ENCODE results near the gene RPN2.

RPN2 gene

DNA sequence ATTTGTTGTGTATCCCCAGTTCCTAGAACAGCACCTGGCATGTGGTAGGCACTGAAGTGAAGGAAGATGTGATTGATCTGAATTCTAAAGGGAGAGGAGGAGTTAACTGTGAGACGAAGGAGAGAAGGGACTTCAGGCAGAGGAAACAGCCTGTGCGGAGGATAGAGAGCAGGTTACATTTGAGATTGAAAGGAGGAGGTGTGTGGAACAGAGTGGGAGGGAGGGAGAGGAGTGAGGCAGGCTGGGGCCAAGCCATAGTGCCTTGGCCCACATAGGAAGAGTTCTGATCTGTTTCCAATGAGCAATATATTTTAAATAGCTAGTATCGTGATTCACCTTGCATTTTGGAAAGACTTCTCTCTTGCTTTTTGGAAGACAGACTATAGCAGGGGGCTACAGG, 14.1 kb downstream of the RPN2 start:
- no peaks in the 10 kb centered on the region for H3K27me3 Mint-ChIP-seq
- H3K36me3 Mint-ChIP-seq (ENCODE audit: low read depth): peaks cover 82% of the 10 kb centered on the region
- no peak overlapping the region for H3K27ac Mint-ChIP-seq
- H3K4me3 Mint-ChIP-seq: no peak overlapping the region
- no peaks in the 10 kb centered on the region for H3K9me3 Mint-ChIP-seq
- peaks cover 67% of the 10 kb centered on the region for H3K4me1 Mint-ChIP-seq (ENCODE audit: low read depth)
- intact Hi-C loops (cut with micrococcal nuclease): loop anchor here (10.0 kb wide), 1 partner anchor 192 kb away; no protein-coding TSS in a partner anchor

DNA sequence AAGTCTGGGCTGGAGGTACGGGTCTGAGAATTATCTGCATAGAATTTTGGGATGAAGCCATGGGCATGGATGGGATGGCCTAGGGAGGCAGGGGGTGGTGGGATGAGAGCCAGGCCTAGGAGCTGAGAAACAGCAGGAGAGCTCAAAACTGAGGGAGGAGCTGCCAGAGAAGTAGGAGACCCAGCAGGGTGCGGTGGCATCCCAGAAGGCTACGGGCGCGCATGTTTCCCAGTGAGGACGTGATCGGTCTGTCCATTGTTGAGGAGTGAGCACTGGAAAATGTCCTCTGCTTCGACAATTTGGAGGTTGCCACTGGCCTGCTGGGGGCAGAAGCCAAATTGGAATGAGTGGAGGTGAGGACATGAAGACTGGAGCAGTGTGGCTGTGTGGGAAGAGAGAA, 14.7 kb downstream of the RPN2 start:
- Mint-ChIP-seq H3K36me3 (ENCODE audit: low read depth) (peaks cover 82% of the 10 kb centered on the region), H3K4me1 (ENCODE audit: low read depth) (peaks cover 66% of the 10 kb centered on the region), H3K4me3 (no peak overlapping the region), H3K27me3 (no peaks in the 10 kb centered on the region), H3K9me3 (no peaks in the 10 kb centered on the region), H3K27ac (no peak overlapping the region)
- intact Hi-C loops (cut with micrococcal nuclease): loop anchor here (2.0 to 10.0 kb wide), 2 partner anchors 191 to 341 kb away; no protein-coding TSS in a partner anchor

DNA sequence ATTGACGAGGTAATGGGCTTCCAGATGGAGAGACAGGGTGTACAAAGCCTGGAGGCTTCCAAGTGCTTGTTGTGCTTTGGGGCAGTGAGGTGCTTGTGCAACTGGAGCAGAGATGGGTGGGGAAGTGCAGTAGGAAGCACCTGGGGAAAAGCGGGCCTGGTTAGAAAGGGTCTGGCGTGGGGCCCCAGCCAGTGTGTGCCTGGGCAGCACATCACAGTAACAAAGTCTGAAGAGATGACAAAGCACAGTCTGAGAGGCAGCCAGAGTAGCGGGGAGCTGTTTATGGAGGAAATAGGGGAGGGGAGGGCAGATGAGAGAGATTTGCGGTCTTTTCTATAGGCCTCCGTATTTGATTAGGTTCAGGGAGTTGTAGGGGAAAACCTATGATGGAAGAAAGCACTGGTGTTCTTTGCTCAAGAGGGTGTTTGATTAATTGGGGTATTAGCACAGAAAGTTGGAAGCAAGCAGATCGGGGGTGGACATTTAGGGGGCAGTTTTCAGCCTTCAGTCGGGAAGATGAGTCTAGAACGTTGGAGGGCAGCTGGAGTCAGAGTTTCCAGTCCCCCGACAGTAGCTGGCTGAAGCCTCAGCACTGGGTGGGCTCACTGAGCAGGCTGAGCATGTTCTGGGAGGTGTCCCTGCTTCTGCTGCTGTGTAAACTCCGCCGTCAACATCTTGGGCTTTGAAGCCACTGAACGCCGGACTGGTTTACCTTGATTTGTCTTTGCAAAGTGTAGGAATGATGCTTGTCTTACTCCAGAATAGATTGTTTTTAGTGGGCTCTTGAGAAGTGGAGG, 15.7 kb downstream of the RPN2 start:
- intact Hi-C loops (cut with micrococcal nuclease): loop anchor here (2.0 to 10.0 kb wide), 2 partner anchors 190 to 340 kb away; no protein-coding TSS in a partner anchor
- H3K27ac Mint-ChIP-seq: no peak overlapping the region
- H3K4me3 Mint-ChIP-seq: no peak overlapping the region
- peaks cover 82% of the 10 kb centered on the region for H3K36me3 Mint-ChIP-seq (ENCODE audit: low read depth)
- H3K9me3 Mint-ChIP-seq: no peaks in the 10 kb centered on the region
- no peaks in the 10 kb centered on the region for H3K27me3 Mint-ChIP-seq
- peaks cover 56% of the 10 kb centered on the region for H3K4me1 Mint-ChIP-seq (ENCODE audit: low read depth)

DNA sequence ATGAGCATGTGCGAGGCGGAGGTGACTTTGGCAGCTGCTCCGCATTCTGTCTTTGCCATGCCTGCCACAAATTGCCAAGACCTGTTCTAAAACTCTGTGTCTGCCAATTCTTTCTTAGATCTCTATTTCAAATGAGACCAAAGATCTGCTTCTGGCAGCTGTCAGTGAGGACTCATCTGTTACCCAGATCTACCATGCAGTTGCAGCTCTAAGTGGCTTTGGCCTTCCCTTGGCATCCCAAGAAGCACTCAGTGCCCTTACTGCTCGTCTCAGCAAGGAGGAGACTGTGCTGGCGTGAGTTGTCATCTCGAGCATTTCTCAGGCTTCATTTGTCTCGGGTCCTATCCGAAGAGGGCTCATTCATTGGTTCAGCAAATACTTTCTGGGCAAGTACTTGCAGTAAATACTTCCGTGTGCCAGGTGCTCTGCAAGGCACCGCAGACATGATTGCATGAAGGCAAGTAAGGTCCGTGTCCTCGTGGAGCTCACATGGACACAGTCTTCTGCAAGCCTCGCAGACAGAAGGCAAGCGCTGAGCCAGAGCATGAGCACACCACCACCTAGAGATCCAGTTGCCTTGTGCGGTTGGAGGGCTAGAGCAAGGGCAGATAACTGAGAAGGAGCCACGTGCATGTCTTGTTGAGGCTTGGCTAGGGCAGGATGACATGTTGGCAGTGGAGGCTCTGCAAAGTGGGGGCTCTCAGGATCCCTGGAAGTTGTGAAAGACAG, 20.0 kb downstream of the RPN2 start:
- Mint-ChIP-seq H3K4me1 (ENCODE audit: low read depth) (peaks cover 22% of the 10 kb centered on the region), H3K4me3 (no peak overlapping the region), H3K27ac (no peak overlapping the region), H3K9me3 (no peaks in the 10 kb centered on the region), H3K27me3 (no peaks in the 10 kb centered on the region), H3K36me3 (ENCODE audit: low read depth) (peaks cover 89% of the 10 kb centered on the region)
- intact Hi-C loops (cut with micrococcal nuclease): loop anchor here (10.0 kb wide), 1 partner anchor 186 kb away; no protein-coding TSS in a partner anchor

DNA sequence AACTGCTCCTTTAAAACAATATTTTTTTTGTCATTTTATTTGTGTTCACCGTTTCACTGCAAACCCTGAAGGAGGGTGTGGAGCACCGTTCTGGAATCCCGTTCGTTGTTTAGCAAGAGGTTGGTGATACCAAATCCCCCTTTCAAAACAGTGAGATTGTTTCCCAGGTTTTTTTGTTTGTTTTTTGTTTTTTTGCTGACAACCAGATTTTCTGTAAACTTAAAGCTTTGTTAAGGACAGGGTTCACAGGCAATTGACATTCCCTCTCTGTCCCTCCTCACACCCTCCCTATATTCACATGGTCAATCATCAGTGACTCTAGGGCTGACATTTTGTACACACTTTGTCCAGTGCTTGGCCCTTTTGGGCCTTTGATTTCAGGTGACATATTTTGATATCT, 21.2 kb downstream of the RPN2 start:
- Mint-ChIP-seq H3K4me1 (ENCODE audit: low read depth) (peaks cover 9% of the 10 kb centered on the region), H3K27ac (no peak overlapping the region), H3K27me3 (no peaks in the 10 kb centered on the region), H3K9me3 (no peaks in the 10 kb centered on the region), H3K4me3 (no peak overlapping the region), H3K36me3 (ENCODE audit: low read depth) (peaks cover 94% of the 10 kb centered on the region)
- intact Hi-C loops (cut with micrococcal nuclease): no loop called here

DNA sequence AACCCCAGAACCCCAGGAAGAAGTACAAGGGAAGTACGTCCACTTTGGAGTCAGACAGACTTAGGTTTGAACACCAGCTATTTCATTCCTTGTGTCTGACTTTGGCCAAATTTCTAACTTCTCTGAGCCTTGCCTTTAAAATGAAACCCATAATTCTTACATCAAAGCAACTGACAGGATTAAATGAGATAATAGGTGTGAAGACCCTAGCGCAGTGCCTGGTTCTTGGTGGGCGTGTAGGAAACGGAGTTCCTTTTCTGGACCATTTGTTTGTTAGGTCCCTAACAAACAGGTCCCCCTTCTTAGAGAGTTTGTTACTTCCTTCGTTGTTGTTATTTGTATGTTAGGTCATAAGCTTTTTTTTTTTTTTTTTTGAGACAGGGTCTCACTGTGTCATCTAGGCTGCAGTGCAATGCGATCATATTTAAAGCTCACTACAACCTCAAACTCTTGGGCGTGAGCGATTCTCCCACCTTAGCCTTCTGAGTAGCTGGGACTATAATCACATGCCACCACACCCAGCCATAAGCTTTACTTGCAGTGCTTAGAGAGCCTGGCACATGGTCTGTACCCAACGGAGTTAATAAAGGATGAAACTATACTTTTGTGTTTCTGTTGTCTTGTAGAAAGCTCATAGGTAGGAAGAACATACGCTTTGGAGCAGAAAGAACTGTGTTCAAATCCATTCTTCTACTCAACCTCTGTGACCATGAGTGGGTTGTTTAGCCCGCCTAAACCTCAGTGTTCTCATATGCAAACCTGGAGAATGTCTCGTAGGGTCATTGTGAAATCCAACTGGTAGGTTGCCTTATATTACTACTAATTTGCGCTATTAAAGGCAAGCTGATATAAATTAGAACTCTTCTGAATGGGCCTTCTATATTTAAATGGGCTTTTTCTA, 22.0 kb downstream of the RPN2 start:
- Mint-ChIP-seq H3K27ac (no peak overlapping the region), H3K4me3 (no peak overlapping the region), H3K9me3 (no peaks in the 10 kb centered on the region), H3K36me3 (ENCODE audit: low read depth) (peaks cover 99% of the 10 kb centered on the region), H3K4me1 (ENCODE audit: low read depth) (peaks cover 6% of the 10 kb centered on the region), H3K27me3 (no peaks in the 10 kb centered on the region)
- intact Hi-C loops (cut with micrococcal nuclease): no loop called here

DNA sequence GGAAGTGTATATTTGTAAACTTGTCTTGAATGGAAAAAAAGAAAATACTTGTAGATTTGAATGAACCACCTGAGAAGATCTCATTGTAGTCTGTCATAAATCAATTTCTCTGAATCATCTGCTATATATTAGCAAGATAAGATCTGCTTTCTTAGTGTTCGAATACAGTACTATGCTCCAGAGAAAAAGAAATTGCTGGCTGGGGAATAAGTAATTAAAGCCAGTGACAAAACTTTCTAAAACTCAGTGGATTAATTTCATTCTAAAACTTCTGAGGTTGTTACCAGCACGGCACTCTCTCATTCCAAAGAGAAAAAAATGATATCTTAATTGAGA, 22.7 kb downstream of the RPN2 start:
- H3K9me3 Mint-ChIP-seq: no peaks in the 10 kb centered on the region
- H3K4me3 Mint-ChIP-seq: no peak overlapping the region
- no peaks in the 10 kb centered on the region for H3K27me3 Mint-ChIP-seq
- peaks cover 96% of the 10 kb centered on the region for H3K36me3 Mint-ChIP-seq (ENCODE audit: low read depth)
- intact Hi-C loops (cut with micrococcal nuclease): loop anchor here (1.0 kb wide), 1 partner anchor 333 kb away; no protein-coding TSS in a partner anchor
- no peak overlapping the region for H3K27ac Mint-ChIP-seq
- H3K4me1 Mint-ChIP-seq (ENCODE audit: low read depth): peaks cover 4% of the 10 kb centered on the region

DNA sequence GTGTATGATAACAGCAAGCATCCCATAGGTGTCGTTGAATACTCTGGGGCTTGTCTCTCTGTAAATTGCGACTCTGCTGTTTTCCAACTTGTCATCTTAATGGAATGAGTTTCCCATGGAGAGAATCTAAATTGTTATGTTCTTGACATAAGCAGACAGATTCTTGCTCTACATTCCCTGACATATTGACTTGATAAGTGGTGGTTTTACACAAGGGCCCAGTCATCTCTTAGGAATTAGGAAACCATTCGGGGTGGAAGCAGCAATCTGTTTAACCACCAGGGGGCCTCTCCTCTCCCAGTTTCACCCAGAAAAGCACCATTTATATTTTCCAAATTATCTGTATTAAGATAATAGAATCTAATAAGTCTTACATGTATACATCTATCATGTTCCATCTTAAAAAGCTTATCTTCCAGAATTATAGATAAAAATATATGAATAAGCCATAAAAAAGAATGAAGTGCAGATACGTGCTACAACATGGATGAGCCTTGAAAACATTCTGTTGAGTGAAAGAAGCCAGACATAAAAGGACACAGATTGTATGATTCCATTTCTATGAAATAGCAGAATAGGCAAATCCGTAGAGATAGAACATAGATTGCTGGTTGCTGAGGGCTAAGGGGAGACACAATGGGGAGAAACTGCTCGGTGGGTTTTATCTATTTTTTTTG, 23.3 kb downstream of the RPN2 start:
- no peaks in the 10 kb centered on the region for H3K9me3 Mint-ChIP-seq
- H3K27me3 Mint-ChIP-seq: no peaks in the 10 kb centered on the region
- H3K4me3 Mint-ChIP-seq: no peak overlapping the region
- no peaks in the 10 kb centered on the region for H3K4me1 Mint-ChIP-seq (ENCODE audit: low read depth)
- H3K27ac Mint-ChIP-seq: no peak overlapping the region
- intact Hi-C loops (cut with micrococcal nuclease): loop anchor here (1.0 kb wide), 1 partner anchor 332 kb away; no protein-coding TSS in a partner anchor
- peaks cover 96% of the 10 kb centered on the region for H3K36me3 Mint-ChIP-seq (ENCODE audit: low read depth)

DNA sequence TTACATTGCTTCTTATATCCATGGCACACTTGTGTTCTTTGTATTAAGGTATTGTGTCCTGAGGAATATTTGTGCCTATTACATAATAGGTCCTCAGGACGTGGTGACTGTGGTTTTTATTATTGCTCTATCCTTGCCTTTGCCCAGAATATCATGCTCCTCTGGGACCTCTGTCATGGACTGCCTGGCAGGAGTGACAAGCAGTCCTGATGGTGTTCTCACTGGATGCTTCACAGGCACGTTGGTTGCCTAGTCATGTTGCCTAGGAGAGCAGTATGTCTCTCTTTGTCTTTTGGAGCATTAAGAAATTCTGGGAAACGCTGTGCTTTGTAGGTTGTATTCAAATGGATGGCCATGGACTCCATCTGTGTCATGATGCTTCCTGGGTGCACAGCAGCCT, 24.9 kb downstream of the RPN2 start:
- peaks cover 96% of the 10 kb centered on the region for H3K36me3 Mint-ChIP-seq (ENCODE audit: low read depth)
- no peak overlapping the region for H3K27ac Mint-ChIP-seq
- intact Hi-C loops (cut with micrococcal nuclease): no loop called here
- H3K4me1 Mint-ChIP-seq (ENCODE audit: low read depth): no peaks in the 10 kb centered on the region
- H3K9me3 Mint-ChIP-seq: no peaks in the 10 kb centered on the region
- no peaks in the 10 kb centered on the region for H3K27me3 Mint-ChIP-seq
- no peak overlapping the region for H3K4me3 Mint-ChIP-seq

DNA sequence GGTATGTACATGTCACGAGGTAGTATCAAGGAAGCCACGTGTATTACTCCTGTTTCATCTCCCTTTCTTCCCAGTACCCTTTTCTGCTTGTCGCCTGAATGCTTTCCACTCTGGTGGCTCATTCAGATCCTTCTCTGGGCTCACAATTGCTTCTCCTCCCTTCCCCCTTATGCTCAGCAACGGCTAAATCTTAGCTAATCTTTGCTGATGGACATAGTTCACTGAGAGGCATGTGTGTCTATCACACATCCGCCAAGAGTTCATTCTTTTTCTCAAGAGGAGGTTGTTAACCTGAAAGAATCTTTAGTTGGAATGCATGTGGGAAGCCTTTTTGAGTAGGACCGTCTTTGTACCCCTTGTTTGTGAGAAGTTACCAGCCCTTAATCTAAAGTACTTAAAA, 26.0 kb downstream of the RPN2 start:
- Mint-ChIP-seq H3K36me3 (ENCODE audit: low read depth) (peaks cover 94% of the 10 kb centered on the region), H3K9me3 (no peaks in the 10 kb centered on the region), H3K4me3 (no peak overlapping the region), H3K4me1 (ENCODE audit: low read depth) (no peaks in the 10 kb centered on the region), H3K27me3 (no peaks in the 10 kb centered on the region), H3K27ac (no peak overlapping the region)
- intact Hi-C loops (cut with micrococcal nuclease): no loop called here

DNA sequence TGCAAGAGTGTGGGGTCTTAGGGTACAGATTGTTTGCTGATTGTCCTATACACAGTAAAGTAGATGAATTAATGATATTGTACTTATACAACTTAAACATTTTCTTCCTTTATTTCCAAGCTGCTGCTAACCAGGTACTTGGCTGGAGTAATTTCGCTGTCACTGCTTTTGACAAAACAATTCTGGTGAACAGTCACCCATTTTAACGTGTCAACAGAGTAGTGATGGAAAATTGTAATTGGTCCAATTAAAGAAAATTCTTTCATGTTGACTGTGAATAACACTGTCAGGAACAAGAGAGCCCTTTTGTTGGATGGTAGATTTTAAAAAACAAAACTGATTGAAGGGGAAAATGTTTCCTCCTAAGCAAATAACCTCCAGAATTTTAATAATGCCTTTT, 26.7 kb downstream of the RPN2 start:
- Mint-ChIP-seq H3K4me3 (no peak overlapping the region), H3K27me3 (no peaks in the 10 kb centered on the region), H3K36me3 (ENCODE audit: low read depth) (peaks cover 93% of the 10 kb centered on the region), H3K4me1 (ENCODE audit: low read depth) (no peaks in the 10 kb centered on the region), H3K9me3 (no peaks in the 10 kb centered on the region), H3K27ac (no peak overlapping the region)
- intact Hi-C loops (cut with micrococcal nuclease): no loop called here

DNA sequence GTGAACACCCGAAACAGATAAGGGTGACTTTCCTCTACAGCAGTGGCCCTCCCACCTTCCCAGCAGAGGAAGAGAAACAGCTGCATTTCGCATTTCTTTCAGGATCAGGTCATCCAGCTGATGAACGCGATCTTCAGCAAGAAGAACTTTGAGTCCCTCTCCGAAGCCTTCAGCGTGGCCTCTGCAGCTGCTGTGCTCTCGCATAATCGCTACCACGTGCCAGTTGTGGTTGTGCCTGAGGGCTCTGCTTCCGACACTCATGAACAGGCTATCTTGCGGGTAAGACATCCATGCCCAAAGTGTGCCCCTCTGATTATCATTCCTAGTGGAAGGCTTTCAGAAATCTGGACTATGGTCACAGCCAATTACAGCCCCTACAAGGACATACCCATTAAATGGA, 28.0 kb downstream of the RPN2 start:
- peaks cover 94% of the 10 kb centered on the region for H3K36me3 Mint-ChIP-seq (ENCODE audit: low read depth)
- H3K27me3 Mint-ChIP-seq: no peaks in the 10 kb centered on the region
- intact Hi-C loops (cut with micrococcal nuclease): no loop called here
- H3K27ac Mint-ChIP-seq: no peak overlapping the region
- no peaks in the 10 kb centered on the region for H3K4me1 Mint-ChIP-seq (ENCODE audit: low read depth)
- H3K4me3 Mint-ChIP-seq: no peak overlapping the region
- H3K9me3 Mint-ChIP-seq: no peaks in the 10 kb centered on the region

DNA sequence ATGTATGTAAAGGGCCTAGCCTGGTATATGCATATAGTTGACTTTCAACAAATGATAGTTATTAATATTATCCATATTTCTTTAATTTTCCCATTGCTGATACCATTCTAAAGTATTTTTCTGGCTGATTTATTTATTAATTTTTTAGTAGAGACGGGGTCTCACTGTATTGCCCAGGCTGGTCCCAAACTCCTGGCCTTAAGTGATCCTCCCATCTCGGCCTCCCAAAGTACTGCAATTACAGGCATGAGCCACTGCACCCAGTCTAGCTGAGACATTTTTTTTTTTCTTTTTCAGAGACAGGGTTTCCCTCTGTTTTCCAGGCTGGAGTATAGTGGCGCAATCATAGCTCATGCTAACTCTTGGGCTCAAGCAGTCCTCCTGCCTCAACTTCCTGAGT, 30.1 kb downstream of the RPN2 start:
- Mint-ChIP-seq H3K27ac (no peak overlapping the region), H3K4me3 (no peak overlapping the region), H3K36me3 (ENCODE audit: low read depth) (peaks cover 94% of the 10 kb centered on the region), H3K4me1 (ENCODE audit: low read depth) (no peaks in the 10 kb centered on the region), H3K27me3 (no peaks in the 10 kb centered on the region), H3K9me3 (no peaks in the 10 kb centered on the region)
- intact Hi-C loops (cut with micrococcal nuclease): no loop called here

All from dendritic cell treated with granulocyte-macrophage colony-stimulating factor and Interleukin-4, amounts not matched to agents 40 ng/mL and 50 ng/mL, for 4 days (primary cell).